ENCODE measurements around the gene RILPL1. TPM values are rescaled to one million over a fixed set of nuclear protein-coding genes. Genes with fewer than 3 reads are reported as not detected.
"Not testable (repeated sequence)": the region's sequence is repeated elsewhere in the genome, so short reads cannot be mapped to it uniquely, and the experiment has no call there.

RILPL1 gene
- total and polyA plus RNA-seq, 5 donors from 2014 or later: 0.13 to 6.6 (median 0.32) TPM

DNA sequence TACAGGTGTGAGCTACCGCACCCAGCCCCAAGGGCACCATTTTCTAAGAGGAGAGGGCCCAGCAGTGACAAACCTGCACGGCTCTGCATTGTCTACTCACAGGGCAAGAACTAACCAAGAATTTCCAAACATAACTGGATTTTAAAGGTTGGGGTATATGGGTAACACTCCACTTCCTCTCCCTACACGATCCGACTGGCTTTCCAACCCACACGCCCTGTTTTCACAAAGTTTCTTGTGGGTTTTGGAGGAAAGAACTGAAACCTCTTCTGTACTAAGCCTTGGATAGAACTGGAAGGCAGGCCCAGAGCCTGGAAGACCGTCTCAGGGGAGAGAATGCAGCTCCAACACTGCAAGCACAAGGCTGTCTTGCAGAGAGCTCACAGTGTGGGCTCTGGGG, 50.6 kb downstream of the RILPL1 start:
- Mint-ChIP-seq H3K4me1 (peaks cover 9 to 48% (median 18%) of the 10 kb centered on the region in 4 donors), H3K9me3 (no peaks in the 10 kb centered on the region), H3K4me3 (no peak overlapping the region), H3K27me3 (no peaks in the 10 kb centered on the region), H3K36me3 (no peaks in the 10 kb centered on the region), H3K27ac (peak overlapping the region in 2 of 3 donors; percentile 86 to 88)
- Histone ChIP-seq H3K9me3 (ENCODE audit: control insufficient read depth in 2 of 2, low read length in 2 of 2) (no peaks in the 10 kb centered on the region), H3K4me3 (ENCODE audit: low read depth, low read length) (no peak overlapping the region), H3K27me3 (ENCODE audit: control insufficient read depth, insufficient read depth, low read length) (no peaks in the 10 kb centered on the region), H3K27ac (ENCODE audit: insufficient read depth, low read length, poor library complexity, severe bottlenecking) (no peak overlapping the region), H3K36me3 (ENCODE audit: control insufficient read depth, insufficient read depth, low read length) (no peaks in the 10 kb centered on the region), H3K4me1 (ENCODE audit: control insufficient read depth, insufficient read depth, low read length, poor library complexity, severe bottlenecking) (peaks cover 15% of the 10 kb centered on the region)
- DNase-seq (no peak), ATAC-seq (ENCODE audit: low read depth in 2 of 2) (no peak)

DNA sequence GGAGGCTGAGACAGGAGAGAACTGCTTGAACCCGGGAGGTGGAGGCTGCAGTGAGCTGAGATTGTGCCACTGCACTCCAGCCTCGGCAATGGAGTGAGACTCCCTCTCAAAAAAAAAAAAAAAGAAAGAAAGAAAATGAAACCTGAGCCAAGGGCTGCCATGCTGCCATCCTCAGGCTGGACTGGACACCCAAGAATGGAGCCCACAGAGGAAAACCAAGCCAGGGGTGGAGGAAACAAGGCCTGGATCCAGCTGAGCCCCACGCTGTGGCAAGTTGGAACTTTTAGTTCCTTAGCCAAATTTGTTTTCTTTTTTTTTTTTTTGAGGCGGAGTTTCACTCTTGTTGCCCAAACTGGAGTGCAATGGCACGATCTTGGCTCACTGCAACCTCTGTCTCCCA, 52.3 kb downstream of the RILPL1 start:
- not testable (repeated sequence) for H3K36me3 ChIP-seq (ENCODE audit: control insufficient read depth, insufficient read depth, low read length); H3K27ac ChIP-seq (ENCODE audit: insufficient read depth, low read length, poor library complexity, severe bottlenecking); H3K9me3 ChIP-seq (ENCODE audit: control insufficient read depth in 2 of 2, low read length in 2 of 2); H3K27me3 ChIP-seq (ENCODE audit: control insufficient read depth, insufficient read depth, low read length); H3K36me3 Mint-ChIP-seq; H3K4me3 ChIP-seq (ENCODE audit: low read depth, low read length); H3K4me3 Mint-ChIP-seq; ATAC-seq (ENCODE audit: low read depth in 2 of 2); H3K9me3 Mint-ChIP-seq; H3K27me3 Mint-ChIP-seq; DNase-seq
- Mint-ChIP-seq H3K27ac (peak overlapping the region in 1 of 3 donors; percentile 26), H3K4me1 (peaks cover 9 to 63% (median 21%) of the 10 kb centered on the region in 4 donors)
- H3K4me1 ChIP-seq (ENCODE audit: control insufficient read depth, insufficient read depth, low read length, poor library complexity, severe bottlenecking): peaks cover 15% of the 10 kb centered on the region

DNA sequence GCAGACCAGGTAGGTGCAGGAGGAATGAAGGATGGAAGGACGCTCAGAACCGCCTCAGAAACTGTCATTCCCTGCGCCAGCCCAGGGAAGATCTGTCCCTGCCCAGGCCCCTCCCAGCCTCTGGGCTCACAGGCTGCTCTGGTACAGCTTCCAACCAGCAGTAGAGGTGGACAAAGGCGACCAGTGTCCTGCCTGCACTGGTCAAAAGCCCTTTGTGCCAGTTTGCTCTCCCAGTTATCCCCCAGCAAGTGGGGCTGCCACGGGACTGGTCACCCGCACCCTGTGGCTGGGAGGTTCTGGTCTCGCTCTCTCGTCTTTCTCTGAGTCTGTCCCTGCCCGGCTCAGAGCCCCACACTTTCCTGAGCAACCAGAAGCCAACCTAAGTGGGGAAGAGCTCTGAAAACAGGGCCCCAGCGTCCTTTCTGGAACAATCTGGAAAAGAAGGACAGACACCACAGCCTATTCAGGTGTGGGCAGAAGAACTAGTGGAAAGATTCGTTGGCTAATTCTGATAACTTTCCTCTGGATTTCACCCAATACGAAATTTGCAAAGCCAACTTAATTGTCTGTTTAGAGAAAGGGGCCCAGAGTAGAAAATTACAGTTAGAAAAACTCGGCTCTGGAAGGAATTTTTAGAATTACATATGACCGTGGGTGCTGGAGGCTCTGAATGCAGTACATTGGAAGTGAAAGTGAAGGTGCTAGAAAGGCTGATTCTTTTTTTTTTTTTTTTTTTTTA, 53.9 kb downstream of the RILPL1 start:
- Histone ChIP-seq H3K27me3 (ENCODE audit: control insufficient read depth, insufficient read depth, low read length) (no peaks in the 10 kb centered on the region), H3K4me3 (ENCODE audit: low read depth, low read length) (no peak overlapping the region), H3K27ac (ENCODE audit: insufficient read depth, low read length, poor library complexity, severe bottlenecking) (no peak overlapping the region), H3K36me3 (ENCODE audit: control insufficient read depth, insufficient read depth, low read length) (no peaks in the 10 kb centered on the region), H3K4me1 (ENCODE audit: control insufficient read depth, insufficient read depth, low read length, poor library complexity, severe bottlenecking) (peaks cover 26% of the 10 kb centered on the region), H3K9me3 (ENCODE audit: control insufficient read depth in 2 of 2, low read length in 2 of 2) (no peaks in the 10 kb centered on the region)
- Mint-ChIP-seq H3K4me3 (peak overlapping the region in 1 of 4 donors; percentile 54), H3K4me1 (peaks cover 12 to 64% (median 27%) of the 10 kb centered on the region in 4 donors), H3K36me3 (peaks cover 11% of the 10 kb centered on the region), H3K27ac (peak overlapping the region; percentile 72 to 83 (median 74)), H3K27me3 (no peaks in the 10 kb centered on the region), H3K9me3 (no peaks in the 10 kb centered on the region)
- no peak for DNase-seq
- no peak for ATAC-seq (ENCODE audit: low read depth in 2 of 2)

DNA sequence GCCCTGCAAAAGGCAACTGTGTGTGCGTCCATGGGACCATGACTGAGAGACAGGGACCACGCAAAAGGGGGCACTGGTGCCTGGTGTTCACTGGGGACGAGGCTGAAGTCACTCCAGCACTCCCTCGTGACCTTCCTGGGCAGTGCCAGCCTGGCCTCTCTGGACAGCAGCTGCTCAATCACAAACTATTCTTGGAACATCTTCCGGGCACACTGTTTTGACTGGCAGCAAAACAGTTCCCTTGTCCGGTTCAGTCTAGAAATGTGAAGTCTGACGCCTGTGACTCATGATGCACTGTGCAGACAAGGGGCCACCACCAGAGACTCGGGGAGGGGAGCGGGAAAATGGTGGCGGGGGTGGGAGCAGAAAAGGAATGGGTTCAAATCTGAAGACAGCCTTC, 54.8 kb downstream of the RILPL1 start:
- H3K27me3 Mint-ChIP-seq: no peaks in the 10 kb centered on the region
- peaks cover 11% of the 10 kb centered on the region for H3K36me3 Mint-ChIP-seq
- Histone ChIP-seq H3K4me3 (ENCODE audit: low read depth, low read length) (no peak overlapping the region), H3K27ac (ENCODE audit: insufficient read depth, low read length, poor library complexity, severe bottlenecking) (no peak overlapping the region), H3K9me3 (ENCODE audit: control insufficient read depth in 2 of 2, low read length in 2 of 2) (no peaks in the 10 kb centered on the region), H3K4me1 (ENCODE audit: control insufficient read depth, insufficient read depth, low read length, poor library complexity, severe bottlenecking) (peaks cover 26% of the 10 kb centered on the region), H3K36me3 (ENCODE audit: control insufficient read depth, insufficient read depth, low read length) (no peaks in the 10 kb centered on the region), H3K27me3 (ENCODE audit: control insufficient read depth, insufficient read depth, low read length) (no peaks in the 10 kb centered on the region)
- no peak for ATAC-seq (ENCODE audit: low read depth in 2 of 2)
- peak overlapping the region; percentile 74 to 90 (median 79) for H3K27ac Mint-ChIP-seq
- no peak overlapping the region for H3K4me3 Mint-ChIP-seq
- DNase-seq: no peak
- H3K4me1 Mint-ChIP-seq: peaks cover 8 to 64% (median 26%) of the 10 kb centered on the region in 4 donors
- H3K9me3 Mint-ChIP-seq: no peaks in the 10 kb centered on the region

DNA sequence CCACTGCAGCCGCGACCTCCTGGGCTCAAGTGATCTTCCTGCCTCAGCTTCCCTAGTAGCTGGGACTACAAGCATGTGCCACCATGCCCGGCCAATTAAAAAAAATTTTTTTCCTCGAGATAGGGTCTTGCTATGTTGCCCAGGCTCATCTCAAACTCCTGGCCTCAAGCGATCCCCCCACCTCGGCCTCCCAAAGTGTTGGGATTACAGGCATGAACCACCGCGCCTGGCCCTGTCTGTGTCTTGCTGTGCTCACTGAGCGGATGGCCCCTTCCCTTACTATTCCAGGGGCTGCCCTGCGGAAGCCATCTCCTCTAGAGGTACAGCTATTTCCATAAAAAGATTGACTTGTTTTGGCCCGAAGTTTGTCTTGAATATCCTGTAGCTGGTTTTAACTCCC, 55.5 kb downstream of the RILPL1 start:
- Histone ChIP-seq H3K4me3 (ENCODE audit: low read depth, low read length) (no peak overlapping the region), H3K27me3 (ENCODE audit: control insufficient read depth, insufficient read depth, low read length) (no peaks in the 10 kb centered on the region), H3K27ac (ENCODE audit: insufficient read depth, low read length, poor library complexity, severe bottlenecking) (no peak overlapping the region), H3K9me3 (ENCODE audit: control insufficient read depth in 2 of 2, low read length in 2 of 2) (no peaks in the 10 kb centered on the region), H3K4me1 (ENCODE audit: control insufficient read depth, insufficient read depth, low read length, poor library complexity, severe bottlenecking) (peaks cover 24% of the 10 kb centered on the region), H3K36me3 (ENCODE audit: control insufficient read depth, insufficient read depth, low read length) (peaks cover under 1% of the 10 kb centered on the region)
- Mint-ChIP-seq H3K9me3 (no peaks in the 10 kb centered on the region), H3K36me3 (peaks cover 11% of the 10 kb centered on the region), H3K27ac (peak overlapping the region; percentile 20 to 75 (median 72)), H3K27me3 (no peaks in the 10 kb centered on the region), H3K4me3 (no peak overlapping the region), H3K4me1 (peaks cover 8 to 61% (median 25%) of the 10 kb centered on the region in 4 donors)
- DNase-seq (no peak), ATAC-seq (ENCODE audit: low read depth in 2 of 2) (no peak)

DNA sequence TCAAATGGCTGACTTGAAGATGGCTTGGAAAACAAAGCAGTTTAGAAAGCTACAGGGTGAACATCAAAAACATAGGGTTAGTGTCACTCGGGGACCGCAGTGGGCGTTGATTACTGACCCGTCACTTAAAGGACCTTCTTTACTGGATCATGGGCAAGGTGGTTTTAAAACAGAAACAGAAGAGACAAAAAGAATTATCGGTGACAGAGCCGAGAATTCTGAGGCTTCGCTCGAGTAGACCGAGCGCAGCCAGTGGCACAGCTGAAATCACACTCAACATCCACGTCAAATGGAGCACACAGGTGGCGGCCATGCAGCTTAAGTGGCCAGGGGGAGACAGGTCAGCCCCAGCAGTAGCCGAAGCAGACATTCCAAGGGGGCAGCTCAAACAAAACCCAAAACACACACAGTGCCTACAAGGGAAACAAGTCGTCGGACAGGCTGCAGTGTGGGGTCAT, 58.2 kb downstream of the RILPL1 start:
- Histone ChIP-seq H3K27ac (ENCODE audit: insufficient read depth, low read length, poor library complexity, severe bottlenecking) (peak overlapping the region; percentile 67), H3K27me3 (ENCODE audit: control insufficient read depth, insufficient read depth, low read length) (no peaks in the 10 kb centered on the region), H3K4me1 (ENCODE audit: control insufficient read depth, insufficient read depth, low read length, poor library complexity, severe bottlenecking) (peaks cover 24% of the 10 kb centered on the region), H3K4me3 (ENCODE audit: low read depth, low read length) (peak overlapping the region; percentile 63), H3K36me3 (ENCODE audit: control insufficient read depth, insufficient read depth, low read length) (peaks cover 19% of the 10 kb centered on the region), H3K9me3 (ENCODE audit: control insufficient read depth in 2 of 2, low read length in 2 of 2) (no peaks in the 10 kb centered on the region)
- DNase-seq: no peak
- ATAC-seq (ENCODE audit: low read depth in 2 of 2): peak; percentile 22 to 30
- H3K27ac Mint-ChIP-seq: peak overlapping the region; percentile 95 to 100 (median 96)
- H3K4me1 Mint-ChIP-seq: peaks cover 8 to 54% (median 32%) of the 10 kb centered on the region in 4 donors
- H3K27me3 Mint-ChIP-seq: no peaks in the 10 kb centered on the region
- H3K36me3 Mint-ChIP-seq: peaks cover 32% of the 10 kb centered on the region
- H3K4me3 Mint-ChIP-seq: peak overlapping the region; percentile 70 to 88 (median 82)
- no peaks in the 10 kb centered on the region for H3K9me3 Mint-ChIP-seq

DNA sequence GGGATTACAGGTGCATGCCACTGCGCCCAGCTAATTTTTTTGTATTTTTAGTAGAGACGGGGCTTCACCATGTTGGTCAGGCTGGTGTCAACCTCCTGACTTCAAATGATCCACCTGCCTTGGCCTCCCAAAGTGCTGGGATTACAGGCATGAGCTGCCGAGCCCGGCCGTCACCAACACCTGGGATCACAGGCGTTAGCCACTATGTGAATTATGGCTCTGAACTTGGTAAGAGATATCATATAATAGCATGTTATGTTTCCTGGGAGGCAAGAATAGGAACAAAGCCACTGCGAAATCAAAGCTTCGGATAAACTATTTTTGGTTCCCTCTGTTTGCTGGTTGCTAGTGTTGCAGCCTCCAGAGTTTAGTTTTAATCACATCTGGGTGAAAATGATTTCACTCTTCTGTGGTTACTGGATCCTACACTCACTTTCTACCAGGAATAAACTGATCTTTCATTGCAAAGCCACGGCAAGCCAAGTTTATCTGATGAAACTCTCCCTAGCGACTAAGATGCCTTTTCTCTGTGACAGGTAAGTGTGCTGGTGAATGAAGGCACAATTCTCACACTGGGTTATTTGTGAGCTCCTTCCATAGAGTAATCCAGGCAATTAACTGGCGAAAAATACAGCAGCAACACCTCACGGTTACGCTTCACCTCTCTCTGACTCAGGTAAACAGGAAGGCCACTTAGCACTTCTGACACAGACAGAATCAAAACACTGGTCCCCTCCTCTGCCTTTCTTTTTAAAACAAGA, 58.9 kb downstream of the RILPL1 start:
- H3K4me3 Mint-ChIP-seq: peak overlapping the region; percentile 70 to 88 (median 82)
- Histone ChIP-seq H3K27ac (ENCODE audit: insufficient read depth, low read length, poor library complexity, severe bottlenecking) (peak overlapping the region; percentile 67), H3K27me3 (ENCODE audit: control insufficient read depth, insufficient read depth, low read length) (no peaks in the 10 kb centered on the region), H3K36me3 (ENCODE audit: control insufficient read depth, insufficient read depth, low read length) (peaks cover 19% of the 10 kb centered on the region), H3K4me1 (ENCODE audit: control insufficient read depth, insufficient read depth, low read length, poor library complexity, severe bottlenecking) (peaks cover 24% of the 10 kb centered on the region), H3K9me3 (ENCODE audit: control insufficient read depth in 2 of 2, low read length in 2 of 2) (no peaks in the 10 kb centered on the region), H3K4me3 (ENCODE audit: low read depth, low read length) (peak overlapping the region; percentile 63)
- ATAC-seq (ENCODE audit: low read depth in 2 of 2) (peak; percentile 90 to 93), DNase-seq (peak in 2 of 3 donors; percentile 66 to 82)
- H3K4me1 Mint-ChIP-seq: peaks cover 8 to 50% (median 28%) of the 10 kb centered on the region in 4 donors
- peak overlapping the region; percentile 95 to 100 (median 96) for H3K27ac Mint-ChIP-seq
- no peaks in the 10 kb centered on the region for H3K9me3 Mint-ChIP-seq
- H3K36me3 Mint-ChIP-seq: peaks cover 32% of the 10 kb centered on the region
- no peaks in the 10 kb centered on the region for H3K27me3 Mint-ChIP-seq
